ENCODE measurements around the gene COL28A1. TPM values are rescaled to one million over a fixed set of nuclear protein-coding genes. Genes with fewer than 3 reads are reported as not detected.

Gene COL28A1
- total and polyA plus RNA-seq, 3 experiments from 2014 or later = not detected

- H3K9me3 Mint-ChIP-seq = no peaks in the 10 kb centered on the region
- no peaks in the 10 kb centered on the region for H3K36me3 Mint-ChIP-seq
- DNase-seq = no peak
- ChIA-PET POLR2A (no interaction called here), CTCF (no interaction called here)
- Histone ChIP-seq H3K4me1 (ENCODE audit: insufficient read depth, low read length) (no peaks in the 10 kb centered on the region), H3K4me3 (ENCODE audit: low read length) (no peak overlapping the region), H3K27ac (ENCODE audit: low read depth, low read length) (no peak overlapping the region), H3K36me3 (ENCODE audit: insufficient read depth, low read length) (no peaks in the 10 kb centered on the region), H3K27me3 (ENCODE audit: insufficient read depth, low read length, poor library complexity, severe bottlenecking) (no peaks in the 10 kb centered on the region), H3K9me3 (ENCODE audit: low read length) (no peaks in the 10 kb centered on the region)
- no peak overlapping the region for H3K27ac Mint-ChIP-seq
- H3K4me1 Mint-ChIP-seq = peaks cover 0 to 5% (median 0%) of the 10 kb centered on the region in 3 donors
- no peak overlapping the region for H3K4me3 Mint-ChIP-seq
- H3K27me3 Mint-ChIP-seq = peaks cover 3 to 25% of the 10 kb centered on the region in 2 donors
These were observed 204.2 kb downstream of the COL28A1 start for GRCh38 chr7:7331523-7331922.

- Histone ChIP-seq H3K4me3 (ENCODE audit: low read length) (no peak overlapping the region), H3K27ac (ENCODE audit: low read depth, low read length) (no peak overlapping the region), H3K27me3 (ENCODE audit: insufficient read depth, low read length, poor library complexity, severe bottlenecking) (no peaks in the 10 kb centered on the region), H3K9me3 (ENCODE audit: low read length) (no peaks in the 10 kb centered on the region), H3K36me3 (ENCODE audit: insufficient read depth, low read length) (no peaks in the 10 kb centered on the region), H3K4me1 (ENCODE audit: insufficient read depth, low read length) (no peaks in the 10 kb centered on the region)
- DNase-seq = no peak
- Mint-ChIP-seq H3K4me1 (peaks cover 0 to 5% (median 0%) of the 10 kb centered on the region in 3 donors), H3K27me3 (peaks cover 3 to 25% of the 10 kb centered on the region in 2 donors), H3K36me3 (no peaks in the 10 kb centered on the region), H3K4me3 (no peak overlapping the region), H3K9me3 (no peaks in the 10 kb centered on the region), H3K27ac (no peak overlapping the region)
- ChIA-PET POLR2A (no interaction called here), CTCF (no interaction called here)
These were observed 204.7 kb downstream of the COL28A1 start for GRCh38 chr7:7330997-7331396.

- Mint-ChIP-seq H3K27ac (no peak overlapping the region), H3K27me3 (peaks cover 4 to 37% of the 10 kb centered on the region in 2 donors), H3K36me3 (no peaks in the 10 kb centered on the region), H3K4me3 (no peak overlapping the region), H3K4me1 (peaks cover 0 to 13% (median 2%) of the 10 kb centered on the region in 3 donors), H3K9me3 (no peaks in the 10 kb centered on the region)
- ChIA-PET POLR2A (no interaction called here), CTCF (no interaction called here)
- Histone ChIP-seq H3K4me1 (ENCODE audit: insufficient read depth, low read length) (no peaks in the 10 kb centered on the region), H3K27ac (ENCODE audit: low read depth, low read length) (no peak overlapping the region), H3K9me3 (ENCODE audit: low read length) (no peaks in the 10 kb centered on the region), H3K27me3 (ENCODE audit: insufficient read depth, low read length, poor library complexity, severe bottlenecking) (no peaks in the 10 kb centered on the region), H3K36me3 (ENCODE audit: insufficient read depth, low read length) (no peaks in the 10 kb centered on the region), H3K4me3 (ENCODE audit: low read length) (no peak overlapping the region)
- no peak for DNase-seq
These were observed 206.3 kb downstream of the COL28A1 start for GRCh38 chr7:7329326-7329725.

- no peak for DNase-seq
- Mint-ChIP-seq H3K27ac (no peak overlapping the region), H3K4me3 (no peak overlapping the region), H3K36me3 (no peaks in the 10 kb centered on the region), H3K9me3 (no peaks in the 10 kb centered on the region), H3K27me3 (peaks cover 7 to 35% of the 10 kb centered on the region in 2 donors), H3K4me1 (peaks cover 0 to 8% (median 2%) of the 10 kb centered on the region in 3 donors)
- H3K27me3 ChIP-seq (ENCODE audit: insufficient read depth, low read length, poor library complexity, severe bottlenecking) = no peaks in the 10 kb centered on the region
- no peaks in the 10 kb centered on the region for H3K4me1 ChIP-seq (ENCODE audit: insufficient read depth, low read length)
- H3K4me3 ChIP-seq (ENCODE audit: low read length) = no peak overlapping the region
- ChIA-PET POLR2A (no interaction called here), CTCF (no interaction called here)
- no peaks in the 10 kb centered on the region for H3K36me3 ChIP-seq (ENCODE audit: insufficient read depth, low read length)
- H3K9me3 ChIP-seq (ENCODE audit: low read length) = no peaks in the 10 kb centered on the region
- H3K27ac ChIP-seq (ENCODE audit: low read depth, low read length) = no peak overlapping the region
These were observed 208.2 kb downstream of the COL28A1 start for GRCh38 chr7:7327423-7327822.

- H3K27ac Mint-ChIP-seq = no peak overlapping the region
- DNase-seq = no peak
- ChIA-PET CTCF (no interaction called here), POLR2A (no interaction called here)
- H3K4me1 Mint-ChIP-seq = peaks cover 0 to 8% (median 2%) of the 10 kb centered on the region in 3 donors
- Histone ChIP-seq H3K4me3 (ENCODE audit: low read length) (no peak overlapping the region), H3K4me1 (ENCODE audit: insufficient read depth, low read length) (no peaks in the 10 kb centered on the region), H3K36me3 (ENCODE audit: insufficient read depth, low read length) (no peaks in the 10 kb centered on the region), H3K9me3 (ENCODE audit: low read length) (no peaks in the 10 kb centered on the region), H3K27me3 (ENCODE audit: insufficient read depth, low read length, poor library complexity, severe bottlenecking) (no peaks in the 10 kb centered on the region), H3K27ac (ENCODE audit: low read depth, low read length) (no peak overlapping the region)
- peak overlapping the region in 1 of 7 donors; percentile 20 for H3K4me3 Mint-ChIP-seq
- H3K27me3 Mint-ChIP-seq = peaks cover 4 to 27% of the 10 kb centered on the region in 2 donors
- no peaks in the 10 kb centered on the region for H3K36me3 Mint-ChIP-seq
- H3K9me3 Mint-ChIP-seq = no peaks in the 10 kb centered on the region
These were observed 211.0 kb downstream of the COL28A1 start for GRCh38 chr7:7324698-7325097.

GRCh38 chr7:7323921-7324320 is 211.8 kb downstream of the COL28A1 start:
- ChIA-PET CTCF (no interaction called here), POLR2A (no interaction called here)
- peaks cover 4 to 24% of the 10 kb centered on the region in 2 donors for H3K27me3 Mint-ChIP-seq
- Histone ChIP-seq H3K36me3 (ENCODE audit: insufficient read depth, low read length) (no peaks in the 10 kb centered on the region), H3K9me3 (ENCODE audit: low read length) (no peaks in the 10 kb centered on the region), H3K4me3 (ENCODE audit: low read length) (no peak overlapping the region), H3K27me3 (ENCODE audit: insufficient read depth, low read length, poor library complexity, severe bottlenecking) (no peaks in the 10 kb centered on the region), H3K4me1 (ENCODE audit: insufficient read depth, low read length) (no peaks in the 10 kb centered on the region), H3K27ac (ENCODE audit: low read depth, low read length) (no peak overlapping the region)
- no peaks in the 10 kb centered on the region for H3K9me3 Mint-ChIP-seq
- H3K36me3 Mint-ChIP-seq = peaks cover 0 to 2% (median 0%) of the 10 kb centered on the region in 3 donors
- peaks cover 0 to 8% (median 2%) of the 10 kb centered on the region in 3 donors for H3K4me1 Mint-ChIP-seq
- no peak for DNase-seq
- H3K4me3 Mint-ChIP-seq = no peak overlapping the region
- H3K27ac Mint-ChIP-seq = no peak overlapping the region

- ChIA-PET CTCF (interaction anchor here (0.8 kb wide), 1 partner anchor 10 kb away, joined by 3 read pairs; no protein-coding TSS in a partner anchor), POLR2A (no interaction called here)
- peaks cover 0 to 4% (median 0%) of the 10 kb centered on the region in 3 donors for H3K36me3 Mint-ChIP-seq
- Histone ChIP-seq H3K4me1 (ENCODE audit: insufficient read depth, low read length) (no peaks in the 10 kb centered on the region), H3K9me3 (ENCODE audit: low read length) (no peaks in the 10 kb centered on the region), H3K27ac (ENCODE audit: low read depth, low read length) (no peak overlapping the region), H3K4me3 (ENCODE audit: low read length) (no peak overlapping the region), H3K36me3 (ENCODE audit: insufficient read depth, low read length) (no peaks in the 10 kb centered on the region), H3K27me3 (ENCODE audit: insufficient read depth, low read length, poor library complexity, severe bottlenecking) (no peaks in the 10 kb centered on the region)
- no peak for DNase-seq
- peaks cover 6 to 21% of the 10 kb centered on the region in 2 donors for H3K27me3 Mint-ChIP-seq
- peaks cover 0 to 8% (median 2%) of the 10 kb centered on the region in 3 donors for H3K4me1 Mint-ChIP-seq
- no peak overlapping the region for H3K27ac Mint-ChIP-seq
- H3K4me3 Mint-ChIP-seq = no peak overlapping the region
- H3K9me3 Mint-ChIP-seq = no peaks in the 10 kb centered on the region
These were observed 212.3 kb downstream of the COL28A1 start for GRCh38 chr7:7323352-7323751.

- H3K27me3 Mint-ChIP-seq = peaks cover 6 to 17% of the 10 kb centered on the region in 2 donors
- no peak overlapping the region for H3K27ac Mint-ChIP-seq
- no peak for DNase-seq
- ChIA-PET POLR2A (no interaction called here), CTCF (no interaction called here)
- peaks cover 0 to 8% (median 2%) of the 10 kb centered on the region in 3 donors for H3K4me1 Mint-ChIP-seq
- Histone ChIP-seq H3K27me3 (ENCODE audit: insufficient read depth, low read length, poor library complexity, severe bottlenecking) (no peaks in the 10 kb centered on the region), H3K36me3 (ENCODE audit: insufficient read depth, low read length) (no peaks in the 10 kb centered on the region), H3K27ac (ENCODE audit: low read depth, low read length) (no peak overlapping the region), H3K9me3 (ENCODE audit: low read length) (no peaks in the 10 kb centered on the region), H3K4me1 (ENCODE audit: insufficient read depth, low read length) (no peaks in the 10 kb centered on the region), H3K4me3 (ENCODE audit: low read length) (no peak overlapping the region)
- no peak overlapping the region for H3K4me3 Mint-ChIP-seq
- peaks cover 0 to 4% (median 0%) of the 10 kb centered on the region in 3 donors for H3K36me3 Mint-ChIP-seq
- no peaks in the 10 kb centered on the region for H3K9me3 Mint-ChIP-seq
These were observed 214.0 kb downstream of the COL28A1 start for GRCh38 chr7:7321681-7322080.

GRCh38 chr7:7318601-7319000 is 217.1 kb downstream of the COL28A1 start:
- peaks cover 5% of the 10 kb centered on the region for H3K27me3 ChIP-seq (ENCODE audit: insufficient read depth, low read length, poor library complexity, severe bottlenecking)
- H3K36me3 ChIP-seq (ENCODE audit: insufficient read depth, low read length) = no peaks in the 10 kb centered on the region

More at GRCh38 chr7:7318601-7319000, 217.1 kb downstream of the COL28A1 start:
- Histone ChIP-seq H3K27ac (ENCODE audit: low read depth, low read length) (no peak overlapping the region), H3K4me1 (ENCODE audit: insufficient read depth, low read length) (no peaks in the 10 kb centered on the region), H3K9me3 (ENCODE audit: low read length) (no peaks in the 10 kb centered on the region), H3K4me3 (ENCODE audit: low read length) (no peak overlapping the region)
- ChIA-PET POLR2A (no interaction called here), CTCF (no interaction called here)
- Mint-ChIP-seq H3K9me3 (peaks cover 0 to 3% (median 0%) of the 10 kb centered on the region in 5 donors), H3K27me3 (peaks cover 6 to 15% of the 10 kb centered on the region in 2 donors), H3K27ac (no peak overlapping the region), H3K4me3 (no peak overlapping the region), H3K4me1 (no peaks in the 10 kb centered on the region), H3K36me3 (peaks cover 0 to 4% (median 0%) of the 10 kb centered on the region in 3 donors)
- DNase-seq = no peak
